ENCODE measurements around the gene CPB1.

Gene CPB1

GRCh38 chr3:148896062-148896461 is 68.5 kb downstream of the CPB1 start:
- H3K4me1 ChIP-seq (ENCODE audit: control insufficient read depth, low read length): no peaks in the 10 kb centered on the region
- no peak overlapping the region for H3K27ac ChIP-seq (ENCODE audit: low read depth, low read length)
- H3K27me3 ChIP-seq (ENCODE audit: control insufficient read depth, low read length): no peaks in the 10 kb centered on the region
- no peaks in the 10 kb centered on the region for H3K9me3 ChIP-seq (ENCODE audit: control insufficient read depth, insufficient read depth, low read length)
- H3K36me3 ChIP-seq (ENCODE audit: control insufficient read depth, low read length): no peaks in the 10 kb centered on the region
- TF ChIP-seq CTCF (IDR thresholded peaks at IDR 0.05; ENCODE audit: low read depth, low read length, poor library complexity, severe bottlenecking) (no peak), EZH2phosphoT487 (IDR thresholded peaks at IDR 0.05; ENCODE audit: borderline replicate concordance, low read length) (no peak)
- H3K4me3 ChIP-seq (ENCODE audit: low read length): no peak overlapping the region
- H4K20me1 ChIP-seq (ENCODE audit: control insufficient read depth, insufficient read depth, low read depth, low read length): no peaks in the 10 kb centered on the region
- H3K9me2 ChIP-seq (replicated peaks; ENCODE audit: control insufficient read depth, low read length): no peaks in the 10 kb centered on the region
- no peaks in the 10 kb centered on the region for H3F3A ChIP-seq (ENCODE audit: control insufficient read depth, insufficient read depth)
- no peak overlapping the region for H3K4me2 ChIP-seq (ENCODE audit: low read length)
- H3K79me2 ChIP-seq (ENCODE audit: control insufficient read depth, low read length): no peaks in the 10 kb centered on the region

GRCh38 chr3:148901987-148902791 is 74.6 kb downstream of the CPB1 start:
- Histone ChIP-seq H3K9me2 (replicated peaks; ENCODE audit: control insufficient read depth, low read length) (no peaks in the 10 kb centered on the region), H4K20me1 (ENCODE audit: control insufficient read depth, insufficient read depth, low read depth, low read length) (no peaks in the 10 kb centered on the region), H3K4me3 (ENCODE audit: low read length) (no peak overlapping the region), H3K9me3 (ENCODE audit: control insufficient read depth, insufficient read depth, low read length) (no peaks in the 10 kb centered on the region), H3F3A (ENCODE audit: control insufficient read depth, insufficient read depth) (no peaks in the 10 kb centered on the region), H3K79me2 (ENCODE audit: control insufficient read depth, low read length) (no peaks in the 10 kb centered on the region), H3K4me2 (ENCODE audit: low read length) (no peak overlapping the region), H3K27me3 (ENCODE audit: control insufficient read depth, low read length) (peaks cover 3% of the 10 kb centered on the region; the same call in 1 of the 2 replicates), H3K27ac (ENCODE audit: low read depth, low read length) (no peak overlapping the region), H3K36me3 (ENCODE audit: control insufficient read depth, low read length) (no peaks in the 10 kb centered on the region), H3K4me1 (ENCODE audit: control insufficient read depth, low read length) (no peaks in the 10 kb centered on the region)
- TF ChIP-seq EZH2phosphoT487 (IDR thresholded peaks at IDR 0.05; ENCODE audit: borderline replicate concordance, low read length): no peak
- TF ChIP-seq CTCF (IDR thresholded peaks at IDR 0.05; ENCODE audit: low read depth, low read length, poor library complexity, severe bottlenecking): no peak

GRCh38 chr3:148903022-148903442 is 75.4 kb downstream of the CPB1 start:
- Histone ChIP-seq H3K4me3 (ENCODE audit: low read length) (no peak overlapping the region), H3K27me3 (ENCODE audit: control insufficient read depth, low read length) (peaks cover 3% of the 10 kb centered on the region; the same call in 1 of the 2 replicates), H3K9me2 (replicated peaks; ENCODE audit: control insufficient read depth, low read length) (no peaks in the 10 kb centered on the region), H3K79me2 (ENCODE audit: control insufficient read depth, low read length) (no peaks in the 10 kb centered on the region), H4K20me1 (ENCODE audit: control insufficient read depth, insufficient read depth, low read depth, low read length) (no peaks in the 10 kb centered on the region), H3K27ac (ENCODE audit: low read depth, low read length) (no peak overlapping the region), H3F3A (ENCODE audit: control insufficient read depth, insufficient read depth) (no peaks in the 10 kb centered on the region), H3K4me2 (ENCODE audit: low read length) (no peak overlapping the region), H3K9me3 (ENCODE audit: control insufficient read depth, insufficient read depth, low read length) (no peaks in the 10 kb centered on the region), H3K36me3 (ENCODE audit: control insufficient read depth, low read length) (no peaks in the 10 kb centered on the region), H3K4me1 (ENCODE audit: control insufficient read depth, low read length) (no peaks in the 10 kb centered on the region)
- TF ChIP-seq CTCF (IDR thresholded peaks at IDR 0.05; ENCODE audit: low read depth, low read length, poor library complexity, severe bottlenecking) (no peak), EZH2phosphoT487 (IDR thresholded peaks at IDR 0.05; ENCODE audit: borderline replicate concordance, low read length) (no peak)
